OCI-LY7 (cell line): ENCODE data around the gene ANO2. TPM values are rescaled to one million over a fixed set of nuclear protein-coding genes. Genes with fewer than 3 reads are reported as not detected.

ENCODE experiments used
- BruUV-seq: library from RNA; stranded (reverse); fragments of 400-500 nt; replicated peaks from 2 replicates; lab custom pipeline; 2021; lab: Mats Ljungman, UMichigan
- CTCF ChIA-PET: fragments of 300-600 bp; sonication (Branson Sonifier 250); formaldehyde crosslinking; loops from one replicate; lab custom pipeline; 2022; ENCODE audit warnings: antibody characterized with exemption; ENCODE audit not compliant: unreplicated experiment; lab: Charles Lee
- POLR2A ChIA-PET: fragments of 300-600 bp; sonication (Branson Sonifier 250); formaldehyde crosslinking; loops from one replicate; lab custom pipeline; 2022; ENCODE audit warnings: antibody characterized with exemption; lab: Charles Lee
- DNase-seq: peaks from one replicate; pipeline ENCODE4 v3.0.0-alpha.2; 2015; ENCODE audit warnings: low spot score
- H2AFZ ChIP-seq: fragments of 200-600 bp; sonication (generic), shearing (Covaris generic); 2 replicates; pipeline ENCODE4 v1.6.1; 2014; ENCODE audit warnings: mild to moderate bottlenecking, antibody characterized with exemption, low read length, moderate library complexity
- H3K27ac ChIP-seq: fragments of 200-600 bp; sonication (generic); 2 replicates; pipeline ENCODE4 v1.5.1; 2014; ENCODE audit warnings: mixed run types, low read depth, mild to moderate bottlenecking, moderate library complexity, low read length, inconsistent platforms; ENCODE audit not compliant: poor library complexity, severe bottlenecking
- H3K36me3 ChIP-seq: fragments of 200-600 bp; sonication (generic); 2 replicates; pipeline ENCODE4 v1.6.1; 2014; ENCODE audit warnings: mild to moderate bottlenecking, antibody characterized with exemption, low read length, moderate library complexity, mixed read lengths; ENCODE audit not compliant: insufficient read depth
- H3K4me1 ChIP-seq: fragments of 200-600 bp; sonication (generic); 2 replicates; pipeline ENCODE4 v1.5.1; 2014; ENCODE audit warnings: mild to moderate bottlenecking, low read length; ENCODE audit not compliant: insufficient read depth, poor library complexity, severe bottlenecking
- H3K4me2 ChIP-seq: fragments of 200-600 bp; sonication (generic); 2 replicates; pipeline ENCODE4 v1.6.1; 2014; ENCODE audit warnings: mild to moderate bottlenecking, low read length
- H3K4me3 ChIP-seq: fragments of 200-600 bp; sonication (generic); 2 replicates; pipeline ENCODE4 v1.5.1; 2014; ENCODE audit warnings: mild to moderate bottlenecking, low read depth, low read length; ENCODE audit not compliant: poor library complexity, severe bottlenecking
- H3K79me2 ChIP-seq: fragments of 200-600 bp; sonication (generic); 2 replicates; pipeline ENCODE4 v1.6.1; 2016; ENCODE audit warnings: low read depth, mild to moderate bottlenecking, low read length, moderate library complexity, mixed read lengths; ENCODE audit not compliant: insufficient read depth
- H3K9me2 ChIP-seq: fragments of 200-600 bp; sonication (generic); 2 replicates; pipeline ENCODE4 v1.6.1; 2016; ENCODE audit warnings: mild to moderate bottlenecking, low read length, mixed read lengths; ENCODE audit not compliant: insufficient read depth
- H3K9me3 ChIP-seq: fragments of 200-600 bp; sonication (generic); 2 replicates; pipeline ENCODE4 v1.6.1; 2014; ENCODE audit warnings: mild to moderate bottlenecking, mixed run types, low read length, mixed read lengths
- H4K20me1 ChIP-seq: fragments of 200-600 bp; sonication (generic); 2 replicates; pipeline ENCODE4 v1.6.1; 2014; ENCODE audit warnings: mild to moderate bottlenecking, antibody characterized with exemption, low read length, moderate library complexity, mixed read lengths; ENCODE audit not compliant: insufficient read depth
- EZH2phosphoT487 ChIP-seq: fragments of 200-600 bp; sonication (generic); IDR thresholded peaks from 2 replicates; pipeline ENCODE4 v1.6.1; 2018; ENCODE audit warnings: low read depth, borderline replicate concordance, mild to moderate bottlenecking, mixed run types, antibody characterized with exemption, low read length, moderate library complexity, mixed read lengths
- intact Hi-C: fragments of 100-400 bp; cut with micrococcal nuclease; formaldehyde crosslinking; loops from one replicate; pipeline ENCODE4 v1.10.0; 2022; ENCODE audit not compliant: unreplicated experiment
- total RNA-seq, 2 experiments: library from RNA; depleted of rRNA in 1 of 2; stranded (reverse); fragments of >200 nt in 1 of 2; shearing (Covaris generic) in 1 of 2; gene quantifications; 2 replicates each; pipeline ENCODE4 v1.2.3, GENCODE V29; 2014 to 2022
- TF ChIP-seq, protein P1 (sequence below): fragments of 200-600 bp; sonication (generic); conservative IDR thresholded peaks from 2 replicates; pipeline ENCODE4 v1.5.1; 2014; ENCODE audit warnings: mild to moderate bottlenecking, antibody characterized with exemption, low read length, moderate library complexity, mixed read lengths

The ANO2 gene
- total RNA-seq, 2 experiments from 2014 or later: not detected

DNA sequence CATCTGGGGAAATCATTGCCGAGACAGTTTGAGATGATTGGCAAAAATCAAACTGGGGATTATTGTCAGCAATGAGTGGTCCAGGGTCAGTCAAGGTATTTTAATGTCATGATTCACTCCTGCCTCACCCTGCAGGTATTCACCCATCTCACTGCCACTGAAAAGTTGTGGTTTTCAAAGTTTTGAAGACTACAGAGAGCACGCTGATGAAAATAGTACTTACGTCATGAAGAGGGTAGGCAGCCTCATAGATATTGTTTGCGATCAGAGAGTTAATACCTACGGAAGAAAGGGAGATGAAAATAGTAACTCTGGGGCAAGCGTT is 138.0 kb downstream of the ANO2 start:
- H3K4me3 ChIP-seq: no peak overlapping the region
- no peaks in the 10 kb centered on the region for H3K9me2 ChIP-seq
- no peak overlapping the region for H3K4me2 ChIP-seq
- no peak overlapping the region for H2AFZ ChIP-seq
- no peaks in the 10 kb centered on the region for H3K4me1 ChIP-seq
- CTCF ChIA-PET: no interaction called here
- no peak overlapping the region for H3K27ac ChIP-seq
- no peaks in the 10 kb centered on the region for H3K79me2 ChIP-seq
- H3K36me3 ChIP-seq: no peaks in the 10 kb centered on the region
- no peaks in the 10 kb centered on the region for H4K20me1 ChIP-seq
- intact Hi-C loops: no loop called here
- no TSS peak for BruUV-seq
- DNase-seq: no peak
- TF ChIP-seq, protein P1, sequence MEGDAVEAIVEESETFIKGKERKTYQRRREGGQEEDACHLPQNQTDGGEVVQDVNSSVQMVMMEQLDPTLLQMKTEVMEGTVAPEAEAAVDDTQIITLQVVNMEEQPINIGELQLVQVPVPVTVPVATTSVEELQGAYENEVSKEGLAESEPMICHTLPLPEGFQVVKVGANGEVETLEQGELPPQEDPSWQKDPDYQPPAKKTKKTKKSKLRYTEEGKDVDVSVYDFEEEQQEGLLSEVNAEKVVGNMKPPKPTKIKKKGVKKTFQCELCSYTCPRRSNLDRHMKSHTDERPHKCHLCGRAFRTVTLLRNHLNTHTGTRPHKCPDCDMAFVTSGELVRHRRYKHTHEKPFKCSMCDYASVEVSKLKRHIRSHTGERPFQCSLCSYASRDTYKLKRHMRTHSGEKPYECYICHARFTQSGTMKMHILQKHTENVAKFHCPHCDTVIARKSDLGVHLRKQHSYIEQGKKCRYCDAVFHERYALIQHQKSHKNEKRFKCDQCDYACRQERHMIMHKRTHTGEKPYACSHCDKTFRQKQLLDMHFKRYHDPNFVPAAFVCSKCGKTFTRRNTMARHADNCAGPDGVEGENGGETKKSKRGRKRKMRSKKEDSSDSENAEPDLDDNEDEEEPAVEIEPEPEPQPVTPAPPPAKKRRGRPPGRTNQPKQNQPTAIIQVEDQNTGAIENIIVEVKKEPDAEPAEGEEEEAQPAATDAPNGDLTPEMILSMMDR: no peak
- no peak for TF ChIP-seq EZH2phosphoT487
- POLR2A ChIA-PET: no interaction called here
- no peaks in the 10 kb centered on the region for H3K9me3 ChIP-seq

DNA sequence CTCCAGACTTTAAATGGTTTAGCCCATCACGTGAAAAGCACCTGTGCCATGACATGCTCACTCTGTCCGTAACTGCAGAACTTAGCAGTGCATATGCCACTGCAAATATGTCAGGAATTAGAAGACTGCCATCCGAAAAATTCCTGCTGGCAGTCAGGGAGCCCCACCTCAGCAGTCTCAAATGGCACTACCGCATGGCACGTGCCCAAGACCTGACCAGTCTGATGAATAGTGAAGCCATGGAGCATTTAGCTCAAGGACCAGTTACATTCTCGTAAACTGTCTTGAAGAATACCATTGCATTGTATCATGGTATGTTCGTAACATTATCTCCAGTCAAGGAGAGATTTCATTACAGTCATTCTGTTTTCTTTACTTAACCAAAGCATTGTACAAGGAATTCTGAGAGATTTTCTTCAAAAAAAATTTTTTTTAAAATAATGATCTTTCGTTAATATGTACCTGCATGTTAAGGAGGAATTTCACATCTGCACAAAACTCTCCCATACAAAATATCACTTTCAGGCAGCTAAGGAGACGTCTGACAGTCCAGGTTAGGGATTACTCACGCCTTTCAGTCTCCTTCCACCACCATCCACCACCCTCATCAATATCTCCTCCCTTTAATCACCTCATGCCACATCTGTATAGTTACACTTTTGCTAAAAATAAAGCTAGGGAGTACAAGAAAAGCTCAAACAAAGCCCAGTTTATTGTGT is 138.5 kb downstream of the ANO2 start:
- Histone ChIP-seq H3K4me2 (no peak overlapping the region), H4K20me1 (no peaks in the 10 kb centered on the region), H3K27ac (no peak overlapping the region), H3K4me3 (no peak overlapping the region), H2AFZ (no peak overlapping the region), H3K9me3 (no peaks in the 10 kb centered on the region), H3K79me2 (no peaks in the 10 kb centered on the region), H3K9me2 (no peaks in the 10 kb centered on the region), H3K36me3 (no peaks in the 10 kb centered on the region), H3K4me1 (no peaks in the 10 kb centered on the region)
- DNase-seq: no peak
- POLR2A ChIA-PET: no interaction called here
- TF ChIP-seq, protein P1: no peak
- no peak for TF ChIP-seq EZH2phosphoT487
- intact Hi-C loops: no loop called here
- CTCF ChIA-PET: no interaction called here
- BruUV-seq: no TSS peak

DNA sequence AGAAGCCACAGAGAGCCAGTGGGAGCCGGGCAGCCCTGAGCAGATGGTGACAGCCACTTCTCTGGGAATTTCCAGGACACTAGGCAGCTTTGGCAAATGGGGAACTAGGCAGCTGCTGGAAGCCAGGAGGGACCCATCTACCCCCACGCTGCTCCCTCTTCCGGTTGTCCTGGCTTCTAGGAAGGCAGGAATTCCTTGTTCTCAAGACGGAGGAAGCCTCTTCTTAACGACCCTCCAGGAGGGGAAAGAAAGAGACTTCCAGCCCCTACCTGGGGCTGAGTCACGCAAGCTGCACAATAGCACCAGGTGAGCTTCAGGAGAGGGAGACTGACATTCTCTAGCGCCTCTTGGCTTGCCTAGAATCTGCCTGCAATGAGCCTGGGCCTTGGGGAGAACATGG is 141.5 kb downstream of the ANO2 start:
- Histone ChIP-seq H3K4me3 (no peak overlapping the region), H3K4me2 (no peak overlapping the region), H3K9me2 (no peaks in the 10 kb centered on the region), H3K27ac (no peak overlapping the region), H4K20me1 (no peaks in the 10 kb centered on the region), H3K79me2 (no peaks in the 10 kb centered on the region), H3K36me3 (no peaks in the 10 kb centered on the region), H3K4me1 (no peaks in the 10 kb centered on the region), H2AFZ (no peak overlapping the region), H3K9me3 (no peaks in the 10 kb centered on the region)
- DNase-seq: no peak
- CTCF ChIA-PET: no interaction called here
- intact Hi-C loops: no loop called here
- no TSS peak for BruUV-seq
- POLR2A ChIA-PET: interaction anchor here (0.8 kb wide), 1 partner anchor 60 kb away, joined by 3 read pairs; no protein-coding TSS in a partner anchor
- TF ChIP-seq, protein P1: no peak
- no peak for TF ChIP-seq EZH2phosphoT487
